Measurements from ENCODE around the gene TMEM247.

DNA sequence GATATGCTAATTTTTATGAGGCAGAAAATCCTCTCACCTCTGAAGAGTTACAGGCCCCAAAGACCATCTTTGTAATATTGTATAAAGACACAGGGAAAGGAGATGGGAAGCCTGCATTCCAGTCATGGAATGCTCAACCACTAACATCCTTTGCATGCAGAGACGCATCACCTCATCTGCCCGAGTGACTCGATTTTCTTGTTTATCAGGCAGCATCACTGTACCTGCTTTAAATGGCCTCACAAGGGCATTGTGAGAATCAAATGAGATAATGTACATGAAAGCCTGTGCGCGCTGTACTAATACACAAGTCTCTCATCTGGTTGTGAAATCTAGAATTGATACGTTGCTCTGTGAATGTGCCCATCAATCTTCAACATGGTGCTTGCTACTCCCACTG is 10.2 kb upstream of the TMEM247 start:
- TF ChIP-seq CTCF (IDR thresholded peaks at IDR 0.05): no peak
- TF ChIP-seq POLR2A (IDR thresholded peaks at IDR 0.05): no peak
- TF ChIP-seq POLR2AphosphoS5 (IDR thresholded peaks at IDR 0.05; ENCODE audit: insufficient read depth in 1 of 2, low read depth in 1 of 2): no peak
